GM12865 (cell line): ENCODE measurements around the gene SALL4.

Experiments
- DNase-seq: peaks from one replicate; pipeline ENCODE4 v3.0.0; 2010; ENCODE audit warnings: low read depth
- H3K4me3 ChIP-seq: 2 replicates; pipeline ENCODE4 v1.5.1; 2011; ENCODE audit warnings: mild to moderate bottlenecking, low read depth, low read length, control low read depth
- CTCF ChIP-seq: IDR thresholded peaks from 2 replicates; pipeline ENCODE4 v1.5.1; 2011; ENCODE audit warnings: low read length, control low read depth, low read depth, inconsistent platforms; ENCODE audit not compliant: insufficient read depth; ENCODE audit errors: missing control alignments

The SALL4 gene

DNA sequence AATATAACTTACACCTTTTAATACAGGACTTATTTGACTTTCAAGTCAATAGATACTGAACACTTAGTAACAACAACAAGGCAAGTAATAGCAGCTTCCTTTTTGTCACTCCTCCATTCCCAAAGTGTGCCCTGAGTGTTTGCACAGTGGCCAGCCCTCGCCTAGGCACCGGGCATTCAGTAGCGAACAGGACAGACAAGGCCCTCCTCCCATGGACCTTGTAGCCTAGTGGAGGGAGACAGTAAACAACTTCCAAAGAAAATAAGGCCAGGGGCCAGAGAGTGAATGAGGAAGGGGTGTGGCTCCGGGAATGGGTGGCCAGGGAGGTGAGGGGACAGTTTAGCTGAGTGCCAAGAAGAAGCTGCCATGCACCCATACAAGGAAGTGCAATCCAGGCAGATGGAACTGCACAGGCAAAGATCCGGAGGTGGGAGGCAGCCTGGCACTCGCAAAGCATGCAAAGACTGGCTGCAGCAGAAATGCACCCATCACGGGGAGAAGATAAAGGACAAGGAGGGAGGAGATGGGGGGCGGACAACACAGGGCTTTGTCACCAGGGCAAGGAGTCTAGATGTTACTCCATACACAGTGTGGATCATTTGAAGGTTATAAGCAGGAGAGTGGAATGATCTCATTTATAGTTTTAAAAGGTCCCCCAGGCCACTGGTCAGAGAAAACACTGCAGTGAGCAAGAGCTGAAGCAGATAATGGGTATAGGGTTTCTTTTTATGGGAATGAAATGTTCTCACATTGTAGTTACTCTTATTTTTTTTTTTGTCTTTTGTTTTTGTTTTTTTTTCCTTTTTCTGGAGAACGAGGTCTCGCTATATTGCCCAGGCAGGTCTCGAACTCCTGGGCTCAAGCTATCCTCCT lies 66.4 kb downstream of the SALL4 start:
- H3K4me3 ChIP-seq, result no peak overlapping the region
- no peak for DNase-seq
- TF ChIP-seq CTCF, result no peak

DNA sequence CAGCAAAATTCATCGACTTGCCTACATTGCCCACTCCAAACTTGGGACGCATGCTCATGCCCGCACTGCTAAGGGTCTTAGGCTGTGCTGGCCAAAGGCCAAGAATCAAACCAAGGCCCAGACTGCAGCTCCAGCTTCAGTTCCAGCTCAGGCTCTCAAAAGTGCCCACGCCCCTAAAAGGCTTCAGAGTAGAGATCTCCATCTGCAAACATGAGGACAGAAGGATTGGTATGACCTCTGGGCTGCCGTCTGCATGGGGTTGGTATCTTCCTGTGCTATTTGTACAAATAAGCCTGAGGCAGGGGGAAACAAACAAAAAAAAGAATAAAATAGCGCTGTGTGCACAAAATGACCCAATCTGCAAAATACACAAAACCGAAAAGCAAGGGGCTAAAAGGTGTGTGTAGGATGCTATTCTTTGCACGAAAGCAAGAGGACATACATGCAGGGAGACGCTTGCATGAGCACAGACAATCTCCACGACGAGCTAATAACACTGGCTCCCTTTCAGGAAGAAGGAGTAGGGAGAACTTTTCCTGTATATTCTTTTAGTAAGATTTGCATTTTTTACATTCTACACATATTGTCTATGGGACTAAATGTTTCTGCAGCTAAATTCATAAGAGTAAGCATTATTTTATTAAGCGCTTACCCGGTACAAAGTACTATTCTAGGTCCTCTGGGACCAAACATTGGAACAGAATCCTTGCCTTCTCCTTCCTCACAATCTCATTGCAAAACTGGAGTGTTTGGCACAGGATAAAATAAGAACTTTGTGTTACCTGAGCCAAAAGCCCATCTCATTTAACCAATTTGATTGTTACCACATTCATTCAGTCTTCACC lies 67.2 kb downstream of the SALL4 start:
- H3K4me3 ChIP-seq, result no peak overlapping the region
- DNase-seq, result no peak
- no peak for TF ChIP-seq CTCF

DNA sequence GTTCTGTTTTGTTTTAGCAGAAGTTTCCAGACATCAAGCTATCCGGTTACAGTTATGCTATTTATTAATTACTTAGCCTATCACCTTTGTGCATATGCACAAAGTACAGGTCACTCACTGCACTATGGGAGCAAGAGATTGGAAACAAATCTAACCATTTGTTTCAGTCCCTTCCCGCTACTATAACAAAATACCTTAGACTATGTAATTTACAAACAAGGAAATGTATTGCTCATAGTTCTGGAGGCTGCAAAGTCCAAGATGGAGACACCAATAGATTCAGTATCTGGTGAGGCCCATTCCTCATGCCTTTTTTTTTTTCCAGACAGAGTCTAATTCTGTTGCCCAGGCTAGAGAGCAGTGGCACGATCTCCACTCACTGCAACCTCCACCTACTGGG lies 69.3 kb downstream of the SALL4 start:
- no peak for TF ChIP-seq CTCF
- DNase-seq, result no peak
- H3K4me3 ChIP-seq, result no peak overlapping the region
